CD4-positive, CD25-positive, alpha-beta regulatory T cell (primary cell): Measurements from ENCODE around the gene C1S. TPM values are rescaled to one million over a fixed set of nuclear protein-coding genes. Genes with fewer than 3 reads are reported as not detected.

ENCODE experiments used
- ATAC-seq, 2 donors: fragments of 150-1000 bp; cut with Tn5 transposase; one replicate each; pipeline ENCODE4 v1.10.0; 2021; ENCODE audit warnings: low read depth in 2 of 2, moderate number of reproducible peaks in 2 of 2, moderate library complexity in 1 of 2
- DNase-seq, 3 donors: peaks; one replicate each; pipeline versions ENCODE4 v3.0.0 to v3.0.0-alpha.2; 2012 to 2022; ENCODE audit warnings: mixed read lengths in 1 of 3
- H3K27ac ChIP-seq: one replicate; pipeline ENCODE4 v1.7.0; 2013; ENCODE audit warnings: mild to moderate bottlenecking, low read length; ENCODE audit not compliant: insufficient read depth, poor library complexity, severe bottlenecking
- H3K27me3 ChIP-seq: one replicate; pipeline ENCODE4 v1.7.0; 2013; ENCODE audit warnings: low read length; ENCODE audit not compliant: control insufficient read depth, insufficient read depth
- H3K36me3 ChIP-seq: one replicate; pipeline ENCODE4 v1.7.0; 2013; ENCODE audit warnings: mild to moderate bottlenecking, low read length, moderate library complexity; ENCODE audit not compliant: control insufficient read depth, insufficient read depth
- H3K4me1 ChIP-seq: 2 replicates; pipeline ENCODE4 v1.7.0; 2013; ENCODE audit warnings: mild to moderate bottlenecking, low read length; ENCODE audit not compliant: insufficient read depth, control insufficient read depth, poor library complexity, severe bottlenecking
- H3K4me3 ChIP-seq: one replicate; pipeline ENCODE4 v1.7.0; 2013; ENCODE audit warnings: low read depth, mild to moderate bottlenecking, low read length, moderate library complexity
- H3K9me3 ChIP-seq, 2 experiments: 1 replicate in 1 of 2; 2 replicates in 1 of 2; pipeline ENCODE4 v1.7.0; 2013; ENCODE audit warnings: low read length in 2 of 2, mild to moderate bottlenecking in 1 of 2, moderate library complexity in 1 of 2; ENCODE audit not compliant: control insufficient read depth in 2 of 2
- H3K27ac Mint-ChIP-seq, 3 donors: one replicate each; pipeline ENCODE4 v1.8.0; 2020 to 2022; ENCODE audit warnings: mild to moderate bottlenecking in 3 of 3, mixed read lengths in 3 of 3, moderate library complexity in 2 of 3
- H3K27me3 Mint-ChIP-seq: one replicate; pipeline ENCODE4 v1.8.0; 2022; ENCODE audit warnings: mild to moderate bottlenecking, mixed read lengths
- H3K36me3 Mint-ChIP-seq: one replicate; pipeline ENCODE4 v1.8.0; 2020; ENCODE audit warnings: mixed read lengths
- H3K4me1 Mint-ChIP-seq, 4 donors: one replicate each; pipeline ENCODE4 v1.8.0; 2020 to 2022; ENCODE audit warnings: mixed read lengths in 4 of 4, mild to moderate bottlenecking in 1 of 4
- H3K4me3 Mint-ChIP-seq, 4 donors: one replicate each; pipeline ENCODE4 v1.8.0; 2020 to 2022; ENCODE audit warnings: mild to moderate bottlenecking in 4 of 4, mixed read lengths in 4 of 4, moderate library complexity in 3 of 4
- H3K9me3 Mint-ChIP-seq, 7 donors: one replicate each; pipeline ENCODE4 v1.8.0; 2020 to 2022; ENCODE audit warnings: mixed read lengths in 7 of 7, mild to moderate bottlenecking in 3 of 7, moderate library complexity in 2 of 7
- polyA plus RNA-seq, 4 donors: library from polyadenylated mRNA; unstranded; fragments of 300-500 nt; fragmentation: Illumina TruSeq; gene quantifications; one replicate each; pipeline ENCODE4 v1.2.3, GENCODE V29; 2021
- total RNA-seq: library from RNA; stranded (reverse); gene quantifications from one replicate; pipeline ENCODE4 v1.2.3, GENCODE V29; 2022

Gene C1S
- total and polyA plus RNA-seq, 5 donors from 2014 or later, result 5.7 TPM; not detected in 4

DNA sequence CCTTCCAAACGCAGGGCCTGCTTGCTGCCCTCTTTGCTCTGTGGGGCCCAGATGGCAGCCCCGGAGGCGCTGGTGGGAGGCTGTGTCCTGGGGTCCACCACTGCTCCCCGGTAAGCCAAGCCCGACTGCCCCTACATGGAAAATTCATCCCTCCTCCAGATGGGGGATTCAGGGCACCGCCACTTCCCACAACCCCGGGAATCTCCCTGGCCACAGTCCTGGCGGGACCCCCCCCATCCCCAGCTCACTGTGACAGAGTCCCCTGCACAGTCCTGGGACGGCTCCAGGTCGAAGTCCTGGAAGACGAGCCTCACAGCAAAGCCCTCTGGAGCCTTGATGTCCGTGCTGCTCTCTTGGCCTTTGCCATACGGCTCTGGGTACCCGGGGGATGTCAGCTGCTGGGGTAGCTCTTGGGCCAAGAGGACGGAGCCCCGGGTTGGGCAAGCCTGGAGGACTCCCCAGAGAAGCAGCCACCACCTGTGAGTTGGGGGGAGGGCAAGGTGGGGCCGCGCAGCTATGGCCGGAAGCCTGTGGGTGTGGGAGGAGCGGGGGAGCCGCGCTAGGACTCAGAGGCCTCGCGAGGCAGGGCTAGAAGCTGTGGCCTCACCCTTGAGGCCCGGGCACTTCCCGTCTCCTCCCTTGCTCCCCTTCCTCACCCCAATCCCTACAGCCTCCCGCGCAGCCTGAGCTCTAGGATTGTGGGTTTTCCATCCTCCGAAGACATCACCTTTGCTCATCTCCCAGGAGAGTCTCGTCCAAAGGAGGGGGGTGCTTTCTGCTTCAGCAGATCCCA lies 47.7 kb downstream of the C1S start:
- Histone ChIP-seq H3K36me3 (peaks cover 13% of the 10 kb centered on the region), H3K27ac (peak overlapping the region; percentile 79), H3K27me3 (no peaks in the 10 kb centered on the region), H3K4me1 (peaks cover 17% of the 10 kb centered on the region), H3K4me3 (peak overlapping the region; percentile 82), H3K9me3 (peaks cover 7 to 10% of the 10 kb centered on the region in 2 experiments)
- H3K9me3 Mint-ChIP-seq, result peaks cover 0 to 12% (median 4%) of the 10 kb centered on the region in 7 donors
- H3K36me3 Mint-ChIP-seq, result peaks cover 15% of the 10 kb centered on the region
- H3K4me1 Mint-ChIP-seq, result peaks cover 29 to 78% (median 47%) of the 10 kb centered on the region in 4 donors
- DNase-seq, result peak; percentile 64 to 94 (median 71)
- ATAC-seq, result peak; percentile 96 to 98
- peak overlapping the region; percentile 92 to 94 (median 92) for H3K27ac Mint-ChIP-seq
- H3K27me3 Mint-ChIP-seq, result no peaks in the 10 kb centered on the region
- H3K4me3 Mint-ChIP-seq, result peak overlapping the region; percentile 93 to 98 (median 95)

DNA sequence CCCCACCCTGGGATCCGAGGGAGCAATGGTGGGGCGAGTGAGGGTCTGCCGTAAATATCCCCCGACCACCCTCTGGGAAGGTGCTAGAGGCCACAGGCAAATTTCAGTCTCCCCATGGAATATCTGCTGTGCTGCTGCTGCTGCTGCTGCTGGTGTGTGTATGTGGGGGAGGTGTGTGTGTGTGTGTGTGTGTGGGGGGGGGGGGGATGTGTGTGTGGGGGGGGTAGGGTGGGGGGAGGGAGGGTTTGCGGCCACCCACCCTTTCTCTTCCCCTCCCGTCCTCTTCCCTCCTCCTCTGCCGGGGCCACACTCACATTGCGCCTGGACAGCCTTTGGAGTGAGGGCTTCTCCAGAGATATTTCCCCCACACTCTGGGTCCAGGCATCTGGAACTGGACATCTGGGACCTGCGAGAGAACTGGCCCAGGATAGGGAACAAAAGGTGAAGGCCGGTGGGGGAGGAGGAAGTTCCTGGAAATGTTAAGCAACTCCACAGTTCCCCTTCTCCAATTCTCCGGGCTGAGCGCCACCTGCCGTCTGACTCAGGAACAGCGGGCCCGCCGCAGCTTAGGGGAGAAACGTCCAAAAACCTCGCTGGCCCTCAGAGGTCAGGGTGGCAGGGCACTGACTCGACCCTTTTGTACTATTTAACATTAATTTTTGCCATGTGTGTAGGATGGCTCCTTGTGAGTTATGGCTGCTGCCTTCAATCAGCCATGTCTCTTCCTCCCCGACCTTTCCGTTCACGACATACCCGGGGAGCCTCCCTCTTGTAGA lies 48.5 kb downstream of the C1S start, which contains the start of gene C1RL:
Gene C1RL, minus strand, starts transcription at position 419 of the 776 bp plus-strand sequence. Its CDS starts 34 bp downstream, at position 385.
- DNase-seq (peak; percentile 65 to 79 (median 70)), ATAC-seq (peak in 1 of 2 donors; percentile 26)
- Histone ChIP-seq H3K36me3 (peaks cover 10% of the 10 kb centered on the region), H3K4me1 (peaks cover 21% of the 10 kb centered on the region), H3K4me3 (peak within 1 kb of the TSS; percentile 82), H3K9me3 (peaks cover 7 to 10% of the 10 kb centered on the region in 2 experiments), H3K27ac (peak within 1 kb of the TSS; percentile 79), H3K27me3 (no peaks in the 10 kb centered on the region)
- Mint-ChIP-seq H3K4me1 (peaks cover 26 to 75% (median 45%) of the 10 kb centered on the region in 4 donors), H3K4me3 (peak within 1 kb of the TSS; percentile 93 to 98 (median 95)), H3K36me3 (peaks cover 10% of the 10 kb centered on the region), H3K9me3 (peaks cover 0 to 12% (median 4%) of the 10 kb centered on the region in 7 donors), H3K27ac (peak within 1 kb of the TSS; percentile 92 to 94 (median 92)), H3K27me3 (no peaks in the 10 kb centered on the region)

GRCh38 chr12:7109572-7109920 lies 49.0 kb downstream of the C1S start:
- no peaks in the 10 kb centered on the region for H3K27me3 Mint-ChIP-seq
- no peaks in the 10 kb centered on the region for H3K27me3 ChIP-seq
- H3K9me3 Mint-ChIP-seq, result peaks cover 0 to 12% (median 4%) of the 10 kb centered on the region in 7 donors
- H3K4me3 ChIP-seq, result peak overlapping the region; percentile 76
- peaks cover 21% of the 10 kb centered on the region for H3K4me1 ChIP-seq
- H3K9me3 ChIP-seq, result peaks cover 7 to 10% of the 10 kb centered on the region in 2 experiments
- peaks cover 26 to 74% (median 43%) of the 10 kb centered on the region in 4 donors for H3K4me1 Mint-ChIP-seq
- H3K27ac ChIP-seq, result no peak overlapping the region
- H3K27ac Mint-ChIP-seq, result peak overlapping the region; percentile 66 to 92 (median 83)
- no peak for ATAC-seq
- H3K4me3 Mint-ChIP-seq, result peak overlapping the region; percentile 93 to 96 (median 94)
- peaks cover 7% of the 10 kb centered on the region for H3K36me3 ChIP-seq
- DNase-seq, result no peak
- H3K36me3 Mint-ChIP-seq, result peaks cover 10% of the 10 kb centered on the region

GRCh38 chr12:7110661-7111060 lies 50.1 kb downstream of the C1S start:
- Mint-ChIP-seq H3K4me1 (peaks cover 23 to 63% (median 36%) of the 10 kb centered on the region in 4 donors), H3K27me3 (no peaks in the 10 kb centered on the region), H3K9me3 (peaks cover 0 to 10% (median 2%) of the 10 kb centered on the region in 7 donors), H3K4me3 (peak overlapping the region in 1 of 4 donors; percentile 69), H3K27ac (peak overlapping the region in 2 of 3 donors; percentile 25 to 92), H3K36me3 (peaks cover 12% of the 10 kb centered on the region)
- Histone ChIP-seq H3K4me3 (no peak overlapping the region), H3K36me3 (peaks cover 17% of the 10 kb centered on the region), H3K27me3 (no peaks in the 10 kb centered on the region), H3K27ac (no peak overlapping the region), H3K4me1 (peaks cover 21% of the 10 kb centered on the region), H3K9me3 (peaks cover 7 to 8% of the 10 kb centered on the region in 2 experiments)
- no peak for DNase-seq
- no peak for ATAC-seq

GRCh38 chr12:7112041-7112440 lies 51.5 kb downstream of the C1S start:
- no peak overlapping the region for H3K4me3 Mint-ChIP-seq
- no peak for ATAC-seq
- H3K27me3 Mint-ChIP-seq, result no peaks in the 10 kb centered on the region
- no peak overlapping the region for H3K27ac ChIP-seq
- no peak overlapping the region for H3K4me3 ChIP-seq
- no peaks in the 10 kb centered on the region for H3K9me3 ChIP-seq
- H3K4me1 Mint-ChIP-seq, result peaks cover 10 to 49% (median 25%) of the 10 kb centered on the region in 4 donors
- no peaks in the 10 kb centered on the region for H3K27me3 ChIP-seq
- H3K27ac Mint-ChIP-seq, result no peak overlapping the region
- H3K4me1 ChIP-seq, result peaks cover 21% of the 10 kb centered on the region
- H3K36me3 ChIP-seq, result peaks cover 14% of the 10 kb centered on the region
- no peak for DNase-seq
- H3K36me3 Mint-ChIP-seq, result peaks cover 5% of the 10 kb centered on the region
- H3K9me3 Mint-ChIP-seq, result peaks cover 0 to 2% (median 0%) of the 10 kb centered on the region in 7 donors

DNA sequence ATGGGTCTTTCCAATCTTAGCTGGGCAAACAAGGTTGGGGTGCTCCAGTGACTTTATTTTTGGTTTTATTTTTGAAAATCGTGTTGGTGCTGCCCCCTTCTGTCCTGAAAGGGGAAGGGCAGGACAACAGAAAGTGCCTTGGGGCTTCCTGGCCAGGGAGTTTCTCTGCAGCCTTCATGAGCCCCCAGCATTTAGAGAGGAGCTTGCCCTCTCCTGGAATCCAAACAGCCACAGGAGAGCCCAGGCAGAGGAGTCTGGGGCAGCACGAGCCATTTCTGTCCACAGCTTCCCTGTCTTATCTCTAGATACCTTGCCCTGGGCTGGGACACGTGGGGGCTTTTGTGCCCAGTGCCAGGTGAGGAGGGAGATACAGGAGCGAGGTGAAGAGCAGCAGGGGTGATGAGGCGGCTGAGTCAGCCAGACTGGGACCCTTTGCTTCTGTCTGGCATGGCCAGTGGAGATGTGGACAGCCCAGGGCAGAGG lies 52.9 kb downstream of the C1S start:
- Mint-ChIP-seq H3K4me3 (peak overlapping the region in 1 of 4 donors; percentile 53), H3K36me3 (peaks cover 12% of the 10 kb centered on the region), H3K4me1 (peaks cover 6 to 38% (median 16%) of the 10 kb centered on the region in 4 donors), H3K9me3 (no peaks in the 10 kb centered on the region), H3K27me3 (no peaks in the 10 kb centered on the region), H3K27ac (no peak overlapping the region)
- ATAC-seq (peak; percentile 36 to 38), DNase-seq (peak; percentile 25 to 69 (median 65))
- no peak overlapping the region for H3K4me3 ChIP-seq
- no peaks in the 10 kb centered on the region for H3K27me3 ChIP-seq
- H3K36me3 ChIP-seq, result peaks cover 15% of the 10 kb centered on the region
- peaks cover 9% of the 10 kb centered on the region for H3K4me1 ChIP-seq
- no peak overlapping the region for H3K27ac ChIP-seq
- H3K9me3 ChIP-seq, result no peaks in the 10 kb centered on the region

DNA sequence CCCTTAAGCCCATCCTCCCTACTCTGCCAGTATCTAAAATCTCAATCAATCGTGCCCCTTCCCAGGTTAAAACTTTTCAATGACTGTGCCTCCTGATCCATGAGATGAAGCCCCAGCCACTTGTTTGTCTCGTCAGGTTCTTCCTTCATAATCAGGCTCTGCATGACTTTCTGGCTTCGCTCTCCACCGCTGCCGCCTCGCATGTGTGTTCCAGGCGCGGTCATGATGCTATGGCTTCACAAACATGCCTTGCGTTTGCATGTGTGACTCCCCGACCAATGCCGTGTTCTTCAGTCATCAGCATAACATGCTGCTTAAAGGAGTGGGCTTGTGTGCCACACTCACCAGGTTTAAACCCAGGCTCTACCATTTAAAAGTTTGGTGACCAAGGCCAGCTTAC lies 53.5 kb downstream of the C1S start:
- H3K4me3 Mint-ChIP-seq, result peak overlapping the region in 1 of 4 donors; percentile 32
- Histone ChIP-seq H3K27ac (no peak overlapping the region), H3K9me3 (no peaks in the 10 kb centered on the region), H3K4me3 (no peak overlapping the region), H3K36me3 (peaks cover 17% of the 10 kb centered on the region), H3K4me1 (peaks cover 9% of the 10 kb centered on the region), H3K27me3 (no peaks in the 10 kb centered on the region)
- peaks cover 6 to 36% (median 15%) of the 10 kb centered on the region in 4 donors for H3K4me1 Mint-ChIP-seq
- DNase-seq (no peak), ATAC-seq (no peak)
- H3K9me3 Mint-ChIP-seq, result no peaks in the 10 kb centered on the region
- no peak overlapping the region for H3K27ac Mint-ChIP-seq
- peaks cover 14% of the 10 kb centered on the region for H3K36me3 Mint-ChIP-seq
- no peaks in the 10 kb centered on the region for H3K27me3 Mint-ChIP-seq
